HEK293T (cell line): ENCODE results near the gene FNDC3B.

Experiments used
- BHLHE40 ChIP-seq: fragments of 450-650 bp; IDR thresholded peaks from 2 replicates; pipeline ENCODE4 v1.6.1; 2016; ENCODE audit warnings: mild to moderate bottlenecking, moderate library complexity, borderline replicate concordance
- CTBP1 ChIP-seq: fragments of 450-650 bp; IDR thresholded peaks from 2 replicates; pipeline ENCODE4 v1.6.1; 2016; ENCODE audit warnings: borderline replicate concordance
- ELF4 ChIP-seq: fragments of 450-650 bp; IDR thresholded peaks from 2 replicates; pipeline ENCODE4 v1.6.1; 2017; ENCODE audit warnings: antibody characterized with exemption
- FOXA1 ChIP-seq: fragments of 450-650 bp; IDR thresholded peaks from 2 replicates; pipeline ENCODE4 v1.6.1; 2016; ENCODE audit warnings: mild to moderate bottlenecking
- FOXM1 ChIP-seq: fragments of 450-650 bp; IDR thresholded peaks from 2 replicates; pipeline ENCODE4 v1.6.1; 2017; ENCODE audit warnings: mild to moderate bottlenecking, borderline replicate concordance
- LEF1 ChIP-seq: fragments of 450-650 bp; IDR thresholded peaks from 2 replicates; pipeline ENCODE4 v1.6.1; 2017; ENCODE audit warnings: mild to moderate bottlenecking, borderline replicate concordance
- NFRKB ChIP-seq: fragments of 450-650 bp; IDR thresholded peaks from 2 replicates; pipeline ENCODE4 v1.6.1; 2016; ENCODE audit warnings: mild to moderate bottlenecking, moderate library complexity
- PKNOX1 ChIP-seq: fragments of 450-650 bp; IDR thresholded peaks from 2 replicates; pipeline ENCODE4 v1.6.1; 2016
- SP1 ChIP-seq: fragments of 450-650 bp; IDR thresholded peaks from 2 replicates; pipeline ENCODE4 v1.6.1; 2017
- SUZ12 ChIP-seq: fragments of 450-650 bp; IDR thresholded peaks from 2 replicates; pipeline ENCODE4 v1.6.1; 2016; ENCODE audit warnings: mild to moderate bottlenecking

DNA sequence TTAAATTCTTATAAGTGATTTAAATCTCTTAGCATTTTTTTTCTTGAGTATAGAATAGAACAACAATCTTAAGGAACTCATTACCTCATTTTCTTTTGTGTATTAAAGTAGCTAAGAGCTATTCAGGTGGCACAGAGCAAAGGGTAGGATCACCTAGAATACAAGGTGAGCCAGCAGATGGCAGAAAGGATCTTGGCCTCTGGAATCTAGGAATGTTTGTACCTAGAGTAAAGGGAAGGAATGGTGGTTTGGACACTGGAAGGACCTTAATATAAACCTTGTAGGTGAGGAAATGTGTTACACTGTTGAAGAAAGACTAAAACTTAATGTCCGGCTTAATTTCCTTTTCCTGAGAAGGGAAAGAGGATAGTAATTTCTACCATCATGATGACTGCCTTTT is 319.9 kb downstream of the FNDC3B start:
- TF ChIP-seq NFRKB: no peak
- TF ChIP-seq FOXM1: no peak
- no peak for TF ChIP-seq SP1
- no peak for TF ChIP-seq BHLHE40
- no peak for TF ChIP-seq PKNOX1
- TF ChIP-seq FOXA1: no peak
- TF ChIP-seq ELF4: no peak
- no peak for TF ChIP-seq LEF1
- no peak for TF ChIP-seq SUZ12
- TF ChIP-seq CTBP1: no peak
